Non-pigmented ciliary epithelial cell (primary cell): ENCODE data around the gene OR3A3.

Experiments used
- DNase-seq: peaks from one replicate; pipeline ENCODE4 v3.0.0-alpha.2; 2010; ENCODE audit warnings: low read depth

OR3A3 gene

DNA sequence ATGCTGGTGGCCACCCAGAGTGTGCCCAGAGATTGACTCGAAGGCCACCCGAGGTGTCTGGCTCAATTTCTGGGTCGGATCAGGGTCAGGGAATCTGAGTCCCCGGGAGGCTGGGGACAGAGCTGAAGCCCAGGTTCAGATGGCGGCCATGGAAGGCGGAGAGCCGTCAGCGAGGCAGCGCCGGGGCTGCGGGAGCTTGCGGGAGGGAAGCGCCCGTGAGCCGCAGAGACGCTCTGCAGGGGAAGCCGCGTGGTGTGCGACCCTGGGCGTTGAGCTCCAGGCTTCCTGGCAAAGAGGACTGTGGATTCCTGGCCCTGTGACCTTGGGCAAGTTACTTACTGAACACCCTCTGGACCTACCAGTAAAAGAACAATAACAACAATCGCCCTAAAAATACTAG, 61.0 kb downstream of the OR3A3 start:
- DNase-seq: no peak
